Hindlimb muscle (tissue), 1 donor: ENCODE measurements around the gene LRRC47. TPM values are rescaled to one million over a fixed set of nuclear protein-coding genes. Genes with fewer than 3 reads are reported as not detected.

Source experiments
- DNase-seq: peaks from one replicate; pipeline ENCODE4 v3.0.0-alpha.2; 2013
- polyA plus RNA-seq: library from polyadenylated mRNA; unstranded; fragments of 120-200 nt; gene quantifications from one replicate; pipeline ENCODE4 v1.2.1, GENCODE V29; 2013; ENCODE audit not compliant: insufficient read length

Gene LRRC47
- polyA plus RNA-seq, 1 donor = 61.1 TPM

DNA sequence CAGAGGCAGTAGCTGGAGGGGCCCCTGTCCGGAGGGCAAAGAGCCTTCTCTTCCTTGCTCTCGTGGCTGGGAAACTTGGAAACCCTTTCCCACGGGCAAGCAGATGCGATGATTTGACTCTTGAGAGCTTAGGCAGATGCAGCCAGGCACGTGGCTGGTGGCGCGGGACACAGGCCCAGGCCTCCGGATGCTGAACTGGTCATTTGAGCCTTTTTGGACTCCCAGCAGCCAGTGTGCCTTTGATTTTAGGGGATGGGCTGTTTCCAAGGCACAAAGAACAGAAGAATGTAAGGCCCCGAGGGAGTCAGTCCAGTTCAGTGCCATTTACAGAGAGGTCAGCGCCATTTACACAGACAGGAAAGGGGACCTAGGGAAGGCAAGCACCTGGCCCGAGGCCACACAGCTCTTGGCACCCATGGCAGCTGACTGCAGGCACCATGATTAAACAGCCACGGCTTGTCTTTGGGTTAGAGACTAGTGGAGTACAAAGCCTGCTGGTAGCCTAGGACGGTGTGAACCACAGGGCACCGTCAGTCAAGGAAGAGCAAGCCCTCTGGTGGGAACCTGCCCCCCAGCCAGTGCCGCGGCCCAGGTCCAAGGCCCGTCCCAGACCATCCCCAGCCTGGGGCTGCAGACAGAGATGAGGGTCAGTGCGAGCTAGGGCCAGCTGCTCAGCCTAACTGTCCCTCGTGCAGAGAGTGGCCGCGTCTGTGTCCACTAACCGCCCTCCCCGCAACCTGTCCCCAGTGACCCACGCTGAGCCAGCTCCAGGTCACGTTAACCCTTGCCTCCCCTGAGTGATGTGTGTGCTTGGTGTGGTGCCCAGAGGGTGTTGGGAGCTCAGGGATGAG is 64.5 kb downstream of the LRRC47 start:
- DNase-seq = no peak

DNA sequence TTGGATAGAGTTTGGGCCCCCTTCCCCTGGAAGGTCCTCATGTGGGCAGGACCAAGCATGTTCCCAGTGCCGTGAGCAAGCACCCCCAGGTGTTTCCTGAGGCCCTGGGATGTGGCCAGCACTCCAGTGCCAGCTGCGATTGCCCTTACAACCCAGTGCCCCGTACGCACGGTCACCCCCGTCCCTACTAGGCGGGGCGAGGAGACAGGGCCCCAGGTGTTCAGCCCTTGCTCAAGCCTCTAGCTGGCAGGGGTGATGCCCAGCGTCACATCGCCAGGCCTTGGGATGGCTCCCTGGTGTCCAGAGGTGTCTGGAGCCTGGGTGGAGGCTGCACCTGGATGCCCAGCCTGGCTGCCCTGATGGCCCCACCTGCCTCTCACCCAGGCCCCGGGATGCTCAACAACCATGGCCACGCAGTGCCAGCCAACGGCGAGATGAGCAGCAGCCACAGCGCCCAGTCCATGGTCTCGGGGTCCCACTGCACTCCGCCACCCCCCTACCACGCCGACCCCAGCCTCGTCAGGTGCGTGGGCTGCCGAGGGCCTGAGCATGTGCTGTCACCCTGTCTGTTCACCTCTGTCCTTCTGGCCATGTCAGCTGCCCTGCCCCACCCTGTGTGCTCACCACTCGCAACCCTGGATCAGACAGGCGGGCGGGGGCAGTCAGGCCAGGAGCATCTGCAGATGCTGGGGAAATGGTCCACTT is 65.6 kb downstream of the LRRC47 start:
- DNase-seq = no peak

DNA sequence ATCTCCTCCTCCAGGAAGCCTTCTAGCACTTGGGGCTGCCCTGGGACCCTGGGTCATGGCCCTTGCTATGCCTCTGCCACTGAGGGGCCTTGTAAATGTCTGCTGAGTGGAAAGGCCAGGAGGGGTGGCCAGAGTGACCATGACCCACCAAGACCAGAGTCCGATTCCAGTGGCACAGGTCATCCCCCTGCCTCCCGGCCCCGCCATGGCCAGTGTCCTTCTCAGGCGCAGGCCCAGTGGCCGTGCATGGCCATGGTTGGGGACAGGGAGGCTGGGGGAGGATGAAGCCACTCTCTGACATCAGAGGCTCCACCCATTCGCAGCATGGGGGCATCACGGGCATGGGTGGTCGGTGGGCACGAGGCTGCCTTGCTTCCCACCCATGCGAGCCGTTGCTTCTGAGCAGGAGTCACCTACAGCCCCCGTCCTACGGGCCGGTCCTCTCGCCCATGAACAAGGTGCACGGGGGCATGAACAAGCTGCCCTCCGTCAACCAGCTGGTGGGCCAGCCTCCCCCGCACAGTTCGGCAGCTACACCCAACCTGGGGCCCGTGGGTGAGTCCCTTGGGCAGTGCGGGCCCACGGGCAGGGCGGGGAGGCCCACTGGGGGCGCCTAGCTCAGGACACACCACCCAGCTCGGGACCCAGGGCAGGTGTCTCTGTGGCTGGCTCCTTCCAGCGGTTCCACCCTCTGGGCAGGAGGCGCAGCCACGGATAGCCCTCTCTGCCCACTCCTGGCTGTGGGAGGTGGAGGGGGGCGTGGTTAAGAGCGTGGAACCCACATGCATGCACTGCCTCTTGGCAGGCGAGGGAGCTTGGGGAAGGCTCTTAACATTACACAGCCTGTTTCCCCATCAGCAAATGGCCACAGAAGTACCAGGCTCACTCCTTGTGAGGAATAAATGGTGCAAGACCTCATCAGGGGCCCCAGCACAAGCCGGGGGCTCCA is 66.4 kb downstream of the LRRC47 start:
- no peak for DNase-seq

Other genes starting within 250 kb of the LRRC47 start
- 15.6 TPM for gene MEGF6, start 185.0 kb downstream of the LRRC47 start, polyA plus RNA-seq
- 29.7 TPM for gene TPRG1L, start 171.5 kb downstream of the LRRC47 start, polyA plus RNA-seq
- gene WRAP73, start 146.4 kb downstream of the LRRC47 start, polyA plus RNA-seq = 16.1 TPM
- gene TP73, start 144.0 kb downstream of the LRRC47 start, polyA plus RNA-seq = 2.1 TPM
- gene CCDC27, start 44.0 kb downstream of the LRRC47 start, polyA plus RNA-seq = 0.14 TPM
- 5.7 TPM for gene SMIM1, start 23.7 kb downstream of the LRRC47 start, polyA plus RNA-seq
- gene CEP104, start 60.7 kb upstream of the LRRC47 start, polyA plus RNA-seq = 20.1 TPM
- 5.7 TPM for gene DFFB, start 61.0 kb upstream of the LRRC47 start, polyA plus RNA-seq
- gene C1orf174, start 103.8 kb upstream of the LRRC47 start, polyA plus RNA-seq = 16.7 TPM